K562 (cell line): ENCODE results near the gene TEDC1. TPM values are rescaled to one million over a fixed set of nuclear protein-coding genes. Genes with fewer than 3 reads are reported as not detected.

Experiments used
- ATAC-seq: fragments of 200-7000 bp; cut with Tn5 transposase; 3 replicates; pipeline ENCODE4 v1.9.1; 2020; ENCODE audit warnings: moderate library complexity
- BruUV-seq: library from RNA; stranded (reverse); fragments of 400-500 nt; replicated peaks from 2 replicates; lab custom pipeline; 2021; lab: Mats Ljungman, UMichigan
- CTCF ChIA-PET: fragments of 300-600 bp; formaldehyde crosslinking; extraction: SDS; loops from one replicate; lab custom pipeline; 2021; ENCODE audit warnings: low intra/inter-chr PET ratio; lab: Yijun Ruan, JAX
- POLR2A ChIA-PET: fragments of 300-600, 350-650 bp; sonication (Branson Sonifier 250); formaldehyde crosslinking; extraction: SDS; loops from one replicate; lab custom pipeline; 2021; ENCODE audit warnings: antibody characterized with exemption, inconsistent platforms; lab: Yijun Ruan, JAX
- DNase-seq, 4 experiments: peaks; one replicate each; pipeline versions ENCODE4 v3.0.0 to v3.0.0-alpha.2; 2011 to 2018; ENCODE audit warnings: low spot score in 3 of 4, mixed read lengths in 3 of 4; ENCODE audit errors: extremely low read depth in 1 of 4
- FAIRE-seq: peaks from 2 replicates; lab custom pipeline; 2011; peaks lifted over from hg19 to GRCh38; lab: Jason Lieb, UNC
- H2AFZ ChIP-seq: 2 replicates; pipeline ENCODE4 v1.6.0; 2011; ENCODE audit warnings: low read depth, low read length, control low read depth, inconsistent platforms
- H3K27ac ChIP-seq: fragments of 200-600 bp; 3 replicates; pipeline ENCODE4 v1.8.0; 2011; ENCODE audit warnings: low read depth, mild to moderate bottlenecking, control low read depth, inconsistent platforms, low read length, moderate library complexity, mixed read lengths; ENCODE audit errors: extremely low read depth
- H3K27me3 ChIP-seq, 2 experiments: fragments of 300-600 bp in 1 of 2; 2 replicates in 1 of 2; 3 replicates in 1 of 2; pipeline versions ENCODE4 v1.6.0 to v1.8.0; 2011; ENCODE audit warnings: inconsistent platforms in 2 of 2, low read length in 2 of 2, mild to moderate bottlenecking in 1 of 2, mixed read lengths in 1 of 2, moderate library complexity in 1 of 2; ENCODE audit not compliant: control insufficient read depth in 2 of 2, insufficient read depth in 2 of 2
- H3K36me3 ChIP-seq: fragments of 300-600 bp; 3 replicates; pipeline ENCODE4 v1.8.0; 2011; ENCODE audit warnings: mild to moderate bottlenecking, low read length, inconsistent platforms; ENCODE audit not compliant: control insufficient read depth, insufficient read depth
- H3K4me1 ChIP-seq, 2 experiments: fragments of 200-600 bp in 1 of 2; replicated peaks in 1 of 2; 2 replicates in 1 of 2; 3 replicates in 1 of 2; pipeline versions ENCODE4 v1.5.1 to v1.8.0; 2011; ENCODE audit warnings: inconsistent platforms in 2 of 2, low read length in 2 of 2, mild to moderate bottlenecking in 1 of 2, mixed read lengths in 1 of 2, moderate library complexity in 1 of 2; ENCODE audit not compliant: control insufficient read depth in 2 of 2, insufficient read depth in 2 of 2
- H3K4me2 ChIP-seq: 2 replicates; pipeline ENCODE4 v1.6.1; 2011; ENCODE audit warnings: low read length, control low read depth, inconsistent platforms, mixed read lengths; ENCODE audit not compliant: insufficient read depth
- H3K4me3 ChIP-seq: fragments of 200-600 bp; sonication (generic), shearing (Covaris generic); 2 replicates; pipeline ENCODE4 v1.5.1; 2016; ENCODE audit warnings: control low read depth, inconsistent platforms
- H3K79me2 ChIP-seq: fragments of 200-600 bp; 3 replicates; pipeline ENCODE4 v1.8.0; 2011; ENCODE audit warnings: low read length, inconsistent platforms; ENCODE audit not compliant: control insufficient read depth, insufficient read depth
- H3K9ac ChIP-seq, 2 experiments: 2 replicates each; pipeline versions ENCODE4 v1.6.0 to v1.6.1; 2011; ENCODE audit warnings: low read depth in 2 of 2, low read length in 2 of 2, control low read depth in 1 of 2, inconsistent platforms in 1 of 2, mild to moderate bottlenecking in 1 of 2, mixed read lengths in 1 of 2; ENCODE audit not compliant: insufficient read depth in 1 of 2
- H3K9me1 ChIP-seq: one replicate; pipeline ENCODE4 v1.6.0; 2011; ENCODE audit warnings: inconsistent platforms, mild to moderate bottlenecking, low read length, moderate library complexity; ENCODE audit not compliant: control insufficient read depth, insufficient read depth
- H3K9me3 ChIP-seq: replicated peaks from 2 replicates; pipeline ENCODE4 v1.5.1; 2011; ENCODE audit warnings: low read depth, low read length, inconsistent platforms; ENCODE audit not compliant: control insufficient read depth, insufficient read depth
- H4K20me1 ChIP-seq: replicated peaks from 2 replicates; pipeline ENCODE4 v1.6.1; 2011; ENCODE audit warnings: low read length, inconsistent platforms, mixed read lengths; ENCODE audit not compliant: control insufficient read depth, insufficient read depth
- ELF4 ChIP-seq: fragments of 450-650 bp; formaldehyde crosslinking; IDR thresholded peaks from 2 replicates; pipeline ENCODE4 v1.4.0; 2022; ENCODE audit warnings: missing genetic modification characterization
- POLR2G ChIP-seq: fragments of 200-400 bp; formaldehyde crosslinking; IDR thresholded peaks from 2 replicates; pipeline ENCODE4 v1.6.1; 2017; ENCODE audit warnings: low read depth, mild to moderate bottlenecking, antibody characterized with exemption, low read length, moderate library complexity
- PURB ChIP-seq: sonication (generic); formaldehyde crosslinking; IDR thresholded peaks from 2 replicates; pipeline ENCODE4 v1.9.0; 2021; ENCODE audit warnings: low read depth, mild to moderate bottlenecking, missing genetic modification reagents
- RERE ChIP-seq: sonication (generic); formaldehyde crosslinking; IDR thresholded peaks from 2 replicates; pipeline ENCODE4 v1.8.0; 2023; ENCODE audit warnings: missing genetic modification reagents, mild to moderate bottlenecking, borderline replicate concordance
- TAF9B ChIP-seq: fragments of 450-650 bp; IDR thresholded peaks from 2 replicates; pipeline ENCODE4 v1.6.1; 2018; ENCODE audit warnings: mild to moderate bottlenecking; ENCODE audit not compliant: partially characterized antibody
- TEAD4 ChIP-seq, 2 experiments: sonication (generic) in 1 of 2; formaldehyde crosslinking in 1 of 2; IDR thresholded peaks; 2 replicates each; pipeline versions ENCODE4 v1.6.1 to v1.8.0; 2012 to 2022; ENCODE audit warnings: borderline replicate concordance in 1 of 2, inconsistent platforms in 1 of 2, low read length in 1 of 2, mild to moderate bottlenecking in 1 of 2, missing genetic modification reagents in 1 of 2
- ZBTB43 ChIP-seq: sonication (generic); formaldehyde crosslinking; IDR thresholded peaks from 2 replicates; pipeline ENCODE4 v1.8.0; 2023; ENCODE audit warnings: mild to moderate bottlenecking, missing genetic modification reagents
- ZNF41 ChIP-seq: fragments of 250-450 bp; sonication (Bioruptor Pico); conservative IDR thresholded peaks from 2 replicates; pipeline ENCODE4 v1.4.0; 2020; ENCODE audit warnings: mild to moderate bottlenecking
- WGBS: fragments of 100-300 bp; shearing (Covaris generic); methylation state at CpG from one replicate; pipeline ENCODE4 v1.1.6; 2016; ENCODE audit warnings: low coverage, mixed read lengths; ENCODE audit not compliant: insufficient coverage; ENCODE audit errors: missing lambda C conversion rate; 5-methylcytosine and 5-hydroxymethylcytosine counted together
- in situ Hi-C: fragments of 300-500 bp; cut with MboI; formaldehyde crosslinking; loops from 4 replicates; pipeline ENCODE4 v1.15.0; 2018; ENCODE audit warnings: inconsistent platforms, mixed read lengths
- intact Hi-C: fragments of 100-400 bp; cut with micrococcal nuclease; formaldehyde crosslinking; loops from 2 replicates; pipeline ENCODE4 v1.14.2; 2022
- polyA plus RNA-seq, 8 experiments: library from polyadenylated mRNA; depleted of rRNA in 4 of 8; stranded (reverse) in 5 of 8; unstranded in 3 of 8; fragments of >200 nt; fragmentation: Nextera tagmentation in 2 of 8; fragmentation: Illumina TruSeq in 1 of 8; extraction: Ambion mirVana in 2 of 8; extraction: Trizol in 1 of 8; gene quantifications; 2 replicates each; pipeline versions ENCODE4 v1.2.1 to v1.2.3, GENCODE V29; 2011 to 2014; ENCODE audit warnings: inconsistent platforms in 1 of 8, missing spikeins in 1 of 8
- total RNA-seq, 7 experiments: library from RNA; depleted of rRNA in 6 of 7; stranded (reverse); fragments of >200 nt in 6 of 7; fragmentation: Illumina TruSeq in 2 of 7; extraction: Trizol in 2 of 7; gene quantifications; 2 replicates each; pipeline versions ENCODE4 v1.2.1 to v1.2.3, GENCODE V29; 2011 to 2021; ENCODE audit warnings: low replicate concordance in 1 of 7
- TF ChIP-seq, protein P1 (sequence below): fragments of 250-450 bp; sonication (Bioruptor Pico); IDR thresholded peaks from 2 replicates; pipeline ENCODE4 v1.4.0; 2020; ENCODE audit warnings: mild to moderate bottlenecking, moderate library complexity

TEDC1 gene
- total and polyA plus RNA-seq, 9 of the 15 experiments (the other 6 are each of a cell fraction or from before 2014, with no cell fraction given), result 0.21 to 28.3 (median 5.9) TPM

- TF ChIP-seq RERE, result 0 out of 2 replicates have a peak, but pooled peaks have one; percentile 36
Observed at GRCh38 chr14:105485739-105486162, 5.3 kb upstream of the TEDC1 start (continued).

- Histone ChIP-seq H3K9ac (peak within 1 kb of the TSS in 1 of 2 experiments; percentile 83; a peak in 2 of 4 replicates), H3K27me3 (no peaks in the 10 kb centered on the region), H3K4me2 (no peak within 1 kb of the TSS), H3K79me2 (no peaks in the 10 kb centered on the region), H3K4me3 (no peak within 1 kb of the TSS), H2AFZ (peak within 1 kb of the TSS; percentile 55; the same call in 1 of the 2 replicates), H3K36me3 (no peaks in the 10 kb centered on the region), H3K4me1 (peaks cover 12 to 91% of the 10 kb centered on the region in 2 experiments), H4K20me1 (no peaks in the 10 kb centered on the region), H3K9me3 (no peaks in the 10 kb centered on the region), H3K9me1 (no peaks in the 10 kb centered on the region), H3K27ac (no peak within 1 kb of the TSS)
- no peak for ATAC-seq
- intact Hi-C loops, result loop anchor here (5.0 kb wide), 1 partner anchor 39 kb away; no protein-coding TSS in a partner anchor
- BruUV-seq, result no TSS peak
- WGBS, result 100% methylated on average over 2 of the region's 56 CpGs
- POLR2A ChIA-PET, result interaction anchor here (1.0 kb wide), 1 partner anchor 89 kb away, joined by 3 read pairs; no protein-coding TSS in a partner anchor
- in situ Hi-C loops, result loop anchor here (5.0 kb wide), 1 partner anchor 114 kb away; no protein-coding TSS in a partner anchor
- no peak for FAIRE-seq
- CTCF ChIA-PET, result no interaction called here
- DNase-seq, result no peak
- TF ChIP-seq TEAD4 (IDR thresholded peaks at IDR 0.05; ENCODE audit: low read length) (no peak), TEAD4 (CRISPR knock-in tag; IDR thresholded peaks at IDR 0.05; ENCODE audit: borderline replicate concordance) (no peak), TAF9B (no peak), ELF4 (CRISPR knock-in tag) (no peak), ZNF41 (CRISPR knock-in tag) (no peak), ZBTB43 (no peak), POLR2G (0 out of 2 replicates have a peak, but pooled peaks have one; percentile 2), PURB (CRISPR knock-in tag) (no peak)
- TF ChIP-seq, protein P1, sequence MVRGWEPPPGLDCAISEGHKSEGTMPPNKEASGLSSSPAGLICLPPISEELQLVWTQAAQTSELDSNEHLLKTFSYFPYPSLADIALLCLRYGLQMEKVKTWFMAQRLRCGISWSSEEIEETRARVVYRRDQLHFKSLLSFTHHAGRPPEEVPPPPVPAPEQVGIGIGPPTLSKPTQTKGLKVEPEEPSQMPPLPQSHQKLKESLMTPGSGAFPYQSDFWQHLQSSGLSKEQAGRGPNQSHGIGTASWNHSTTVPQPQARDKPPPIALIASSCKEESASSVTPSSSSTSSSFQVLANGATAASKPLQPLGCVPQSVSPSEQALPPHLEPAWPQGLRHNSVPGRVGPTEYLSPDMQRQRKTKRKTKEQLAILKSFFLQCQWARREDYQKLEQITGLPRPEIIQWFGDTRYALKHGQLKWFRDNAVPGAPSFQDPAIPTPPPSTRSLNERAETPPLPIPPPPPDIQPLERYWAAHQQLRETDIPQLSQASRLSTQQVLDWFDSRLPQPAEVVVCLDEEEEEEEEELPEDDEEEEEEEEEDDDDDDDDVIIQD (CRISPR knock-in tag), result no peak
Observed at GRCh38 chr14:105486163-105486973, 4.7 kb upstream of the TEDC1 start, which contains the start of gene CRIP1. Gene CRIP1, plus strand, starts transcription at chr14:105486886. Its CDS starts 374 bp downstream, at chr14:105487260.
